ENCODE results near the gene CELF2. TPM values are rescaled to one million over a fixed set of nuclear protein-coding genes. Genes with fewer than 3 reads are reported as not detected.

Gene CELF2
- total RNA-seq, 1 donor from 2014 or later: 89.2 TPM

GRCh38 chr10:11048707-11049278 is 31.1 kb downstream of the CELF2 start:
- ChIA-PET CTCF (no interaction called here), POLR2A (no interaction called here)
- intact Hi-C loops (cut with micrococcal nuclease): no loop called here
- ATAC-seq (ENCODE audit: low read depth) (no peak), DNase-seq (no peak)
- Mint-ChIP-seq H3K27me3 (peaks cover 12% of the 10 kb centered on the region), H3K36me3 (ENCODE audit: low read depth) (no peaks in the 10 kb centered on the region), H3K4me1 (no peaks in the 10 kb centered on the region), H3K9me3 (no peaks in the 10 kb centered on the region), H3K27ac (no peak overlapping the region), H3K4me3 (no peak overlapping the region)
- TF ChIP-seq CTCF (IDR thresholded peaks at IDR 0.05): no peak

- Mint-ChIP-seq H3K27me3 (peaks cover 6% of the 10 kb centered on the region), H3K9me3 (no peaks in the 10 kb centered on the region), H3K4me3 (no peak overlapping the region), H3K27ac (no peak overlapping the region), H3K4me1 (no peaks in the 10 kb centered on the region), H3K36me3 (ENCODE audit: low read depth) (no peaks in the 10 kb centered on the region)
- intact Hi-C loops (cut with micrococcal nuclease): loop anchor here (10.0 kb wide), 1 partner anchor 1625 kb away; no protein-coding TSS in a partner anchor
- no peak for TF ChIP-seq CTCF (IDR thresholded peaks at IDR 0.05)
- DNase-seq (no peak), ATAC-seq (ENCODE audit: low read depth) (no peak)
- ChIA-PET POLR2A (no interaction called here), CTCF (no interaction called here)
Measured at GRCh38 chr10:11049806-11050205, 32.1 kb downstream of the CELF2 start.

GRCh38 chr10:11050301-11051287 is 32.9 kb downstream of the CELF2 start:
- Mint-ChIP-seq H3K27me3 (peaks cover 7% of the 10 kb centered on the region), H3K27ac (no peak overlapping the region), H3K9me3 (no peaks in the 10 kb centered on the region), H3K4me3 (no peak overlapping the region), H3K4me1 (no peaks in the 10 kb centered on the region), H3K36me3 (ENCODE audit: low read depth) (no peaks in the 10 kb centered on the region)
- DNase-seq: no peak
- no peak for TF ChIP-seq CTCF (IDR thresholded peaks at IDR 0.05)
- no peak for ATAC-seq (ENCODE audit: low read depth)
- intact Hi-C loops (cut with micrococcal nuclease): loop anchor here (10.0 kb wide), 1 partner anchor 1624 kb away; no protein-coding TSS in a partner anchor
- CTCF ChIA-PET: no interaction called here
- POLR2A ChIA-PET: interaction anchor here (0.7 kb wide), 1 partner anchor 7 kb away, joined by 4 read pairs; no protein-coding TSS in a partner anchor

GRCh38 chr10:11057018-11057417 is 39.3 kb downstream of the CELF2 start:
- intact Hi-C loops (cut with micrococcal nuclease): loop anchor here (10.0 kb wide), 1 partner anchor 1618 kb away; no protein-coding TSS in a partner anchor
- no peak for TF ChIP-seq CTCF (IDR thresholded peaks at IDR 0.05)
- Mint-ChIP-seq H3K27ac (no peak overlapping the region), H3K4me3 (no peak overlapping the region), H3K4me1 (no peaks in the 10 kb centered on the region), H3K27me3 (peaks cover 20% of the 10 kb centered on the region), H3K9me3 (no peaks in the 10 kb centered on the region), H3K36me3 (ENCODE audit: low read depth) (no peaks in the 10 kb centered on the region)
- ChIA-PET CTCF (no interaction called here), POLR2A (no interaction called here)
- ATAC-seq (ENCODE audit: low read depth): no peak
- no peak for DNase-seq

- POLR2A ChIA-PET: no interaction called here
- H3K9me3 Mint-ChIP-seq: no peaks in the 10 kb centered on the region
- H3K36me3 Mint-ChIP-seq (ENCODE audit: low read depth): no peaks in the 10 kb centered on the region
- intact Hi-C loops (cut with micrococcal nuclease): loop anchor here (10.0 kb wide), 1 partner anchor 1617 kb away; no protein-coding TSS in a partner anchor
- H3K4me3 Mint-ChIP-seq: no peak overlapping the region
- H3K27me3 Mint-ChIP-seq: peaks cover 20% of the 10 kb centered on the region
- ATAC-seq (ENCODE audit: low read depth) (no peak), DNase-seq (no peak)
- H3K4me1 Mint-ChIP-seq: no peaks in the 10 kb centered on the region
- H3K27ac Mint-ChIP-seq: no peak overlapping the region
- no peak for TF ChIP-seq CTCF (IDR thresholded peaks at IDR 0.05)
- CTCF ChIA-PET: interaction anchor here (0.7 kb wide), 1 partner anchor 760 kb away, joined by 3 read pairs; no protein-coding TSS in a partner anchor
Measured at GRCh38 chr10:11057448-11057847, 39.8 kb downstream of the CELF2 start.
